Ovary (tissue), 9 donors: Measurements from ENCODE around the gene NPSR1. TPM values are rescaled to one million over a fixed set of nuclear protein-coding genes. Genes with fewer than 3 reads are reported as not detected.

Experiments
- DNase-seq, 5 donors: peaks; one replicate each; pipeline ENCODE4 v3.0.0-alpha.2; 2019 to 2020
- H3K27ac ChIP-seq, 2 donors: fragments of 200-600 bp; one replicate each; pipeline versions ENCODE4 v1.5.1 to v1.8.0; 2019 to 2022
- H3K27me3 ChIP-seq: fragments of 200-600 bp; one replicate; pipeline ENCODE4 v1.8.0; 2022
- H3K36me3 ChIP-seq: fragments of 200-600 bp; sonication (generic); one replicate; pipeline ENCODE4 v1.5.1; 2019
- H3K4me1 ChIP-seq: one replicate; pipeline ENCODE4 v1.8.1; 2013; ENCODE audit warnings: mild to moderate bottlenecking, moderate library complexity; ENCODE audit not compliant: insufficient read depth
- H3K4me3 ChIP-seq: fragments of 200-600 bp; sonication (generic); one replicate; pipeline ENCODE4 v1.5.1; 2017
- H3K9me3 ChIP-seq, 2 donors: fragments of 200-600 bp in 1 of 2; sonication (generic) in 1 of 2; one replicate each; pipeline versions ENCODE4 v1.5.1 to v1.8.1; 2013 to 2019; ENCODE audit warnings: mild to moderate bottlenecking in 1 of 2, moderate library complexity in 1 of 2
- EP300 ChIP-seq: sonication (generic); formaldehyde crosslinking; IDR thresholded peaks from one replicate; pipeline ENCODE4 v1.6.1; 2017; ENCODE audit warnings: antibody characterized with exemption
- POLR2A ChIP-seq: fragments of 450-650 bp; IDR thresholded peaks from one replicate; pipeline ENCODE4 v1.6.1; 2017; ENCODE audit warnings: antibody characterized with exemption, mild to moderate bottlenecking, moderate library complexity
- WGBS, 3 donors: extraction: QIAGEN DNeasy Blood & Tissue Kit in 1 of 3; methylation state at CpG; one replicate each; pipeline versions ENCODE4 v1.1.5 to v1.1.7; 2013 to 2017; 5-methylcytosine and 5-hydroxymethylcytosine counted together
- intact Hi-C, 4 donors: fragments of 100-400 bp; cut with DNase I; formaldehyde crosslinking; loops; one replicate each; pipeline versions ENCODE4 v1.11.0 to v1.15.1; 2022 to 2023
- polyA plus RNA-seq, 2 donors: library from polyadenylated mRNA; stranded (reverse); fragments of 200-250 nt in 1 of 2; fragments of 350-450 nt in 1 of 2; fragmentation: Illumina TruSeq in 1 of 2; extraction: RNeasy Lipid Tissue Mini Kit (QIAGEN cat#74804) in 1 of 2; gene quantifications; one replicate each; pipeline ENCODE4 v1.2.3, GENCODE V29; 2013 to 2014
- total RNA-seq, 7 donors: library from RNA; depleted of rRNA in 2 of 7; stranded (reverse); fragments of >200 nt in 2 of 7; fragmentation: NEBNext Ultra II Directional in 3 of 7; extraction: Animal tissue kit (Norgen Biotek cat#: 25700) in 3 of 7; gene quantifications; one replicate each; pipeline versions ENCODE4 v1.1.0 to v1.2.4, GENCODE V29; 2016 to 2023
- TF ChIP-seq, protein P1 (sequence below), 3 donors: fragments of 450-650 bp in 2 of 3; fragments of 200-600 bp in 1 of 3; IDR thresholded peaks; one replicate each; pipeline versions ENCODE4 v1.5.1 to v1.8.0; 2016 to 2022; ENCODE audit warnings: antibody characterized with exemption in 3 of 3, mild to moderate bottlenecking in 1 of 3
- donor health status: DM: no; HTN: no; CAD: no; lungs with moderate emphysema.
- donor health status: DM: no; HTN: no; CAD: no.
- donor health status: Bipolar disorder and iron deficiency.
- donor health status: DM: yes; HTN: yes; CAD: no.
- donor health status: DM: no; HTN: no; CAD: no.
- donor health status: DM: yes; HTN: yes; CAD: no.

Gene NPSR1
- total and polyA plus RNA-seq, 9 donors: not detected

DNA sequence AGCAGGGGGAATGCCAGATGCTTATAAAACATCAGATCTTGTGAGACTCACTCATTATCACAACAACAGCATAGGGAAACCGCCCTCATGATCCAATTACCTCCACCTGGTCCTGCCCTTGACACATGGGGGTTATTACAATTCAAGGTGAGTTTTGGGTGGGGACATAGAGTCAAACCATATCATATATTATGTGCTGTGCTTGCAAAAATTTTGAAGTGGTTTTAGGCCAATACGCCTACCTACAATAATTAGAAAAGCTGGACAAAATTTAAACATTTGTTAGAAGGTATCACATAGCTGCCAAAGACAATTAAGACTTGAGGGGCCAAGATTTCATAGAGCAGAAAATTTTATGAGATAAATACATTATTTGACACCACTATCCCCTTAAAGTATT, 29.5 kb downstream of the NPSR1 start:
- H3K36me3 ChIP-seq: no peaks in the 10 kb centered on the region
- intact Hi-C loops: no loop called here
- no peak overlapping the region for H3K4me3 ChIP-seq
- no peak for DNase-seq
- no peaks in the 10 kb centered on the region for H3K27me3 ChIP-seq
- WGBS, 3 donors: 81 to 82% (median 81%) methylated on average over 2 of the region's 2 CpGs
- TF ChIP-seq POLR2A (no peak), EP300 (no peak)
- TF ChIP-seq, protein P1, sequence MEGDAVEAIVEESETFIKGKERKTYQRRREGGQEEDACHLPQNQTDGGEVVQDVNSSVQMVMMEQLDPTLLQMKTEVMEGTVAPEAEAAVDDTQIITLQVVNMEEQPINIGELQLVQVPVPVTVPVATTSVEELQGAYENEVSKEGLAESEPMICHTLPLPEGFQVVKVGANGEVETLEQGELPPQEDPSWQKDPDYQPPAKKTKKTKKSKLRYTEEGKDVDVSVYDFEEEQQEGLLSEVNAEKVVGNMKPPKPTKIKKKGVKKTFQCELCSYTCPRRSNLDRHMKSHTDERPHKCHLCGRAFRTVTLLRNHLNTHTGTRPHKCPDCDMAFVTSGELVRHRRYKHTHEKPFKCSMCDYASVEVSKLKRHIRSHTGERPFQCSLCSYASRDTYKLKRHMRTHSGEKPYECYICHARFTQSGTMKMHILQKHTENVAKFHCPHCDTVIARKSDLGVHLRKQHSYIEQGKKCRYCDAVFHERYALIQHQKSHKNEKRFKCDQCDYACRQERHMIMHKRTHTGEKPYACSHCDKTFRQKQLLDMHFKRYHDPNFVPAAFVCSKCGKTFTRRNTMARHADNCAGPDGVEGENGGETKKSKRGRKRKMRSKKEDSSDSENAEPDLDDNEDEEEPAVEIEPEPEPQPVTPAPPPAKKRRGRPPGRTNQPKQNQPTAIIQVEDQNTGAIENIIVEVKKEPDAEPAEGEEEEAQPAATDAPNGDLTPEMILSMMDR (IDR thresholded peaks at IDR 0.05): no peak
- H3K4me1 ChIP-seq: no peaks in the 10 kb centered on the region
- no peaks in the 10 kb centered on the region for H3K9me3 ChIP-seq
- H3K27ac ChIP-seq: no peak overlapping the region

DNA sequence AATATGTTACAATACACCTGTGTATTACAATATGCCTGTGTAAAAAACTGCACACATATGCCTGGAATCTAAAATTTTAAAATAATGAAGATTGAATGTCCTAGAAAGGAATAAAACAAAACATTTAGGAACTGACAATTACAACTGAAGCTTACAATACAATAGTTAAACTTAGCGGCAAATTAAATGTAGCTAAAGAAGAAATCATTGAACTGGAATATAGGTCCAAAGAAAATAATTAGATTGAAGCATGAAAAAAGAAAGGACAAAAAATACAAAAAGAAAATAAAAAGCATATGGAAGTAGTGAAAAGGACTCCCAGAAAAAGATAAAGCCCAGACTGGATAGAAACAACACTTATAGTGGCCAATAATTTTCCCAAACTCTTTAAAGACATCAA, 38.4 kb downstream of the NPSR1 start:
- Histone ChIP-seq H3K27me3 (no peaks in the 10 kb centered on the region), H3K27ac (no peak overlapping the region), H3K9me3 (no peaks in the 10 kb centered on the region), H3K36me3 (no peaks in the 10 kb centered on the region), H3K4me1 (no peaks in the 10 kb centered on the region), H3K4me3 (no peak overlapping the region)
- no peak for DNase-seq
- WGBS, 3 donors: 98 to 100% (median 98%) methylated on average over 1 of the region's 1 CpG
- intact Hi-C loops: no loop called here
- TF ChIP-seq EP300: no peak
- no peak for TF ChIP-seq POLR2A
- TF ChIP-seq, protein P1 (IDR thresholded peaks at IDR 0.05): no peak

- TF ChIP-seq, protein P1 (IDR thresholded peaks at IDR 0.05): no peak
- TF ChIP-seq EP300 (no peak), POLR2A (no peak)
- WGBS, 3 donors: 34 to 43% (median 39%) methylated on average over 2 of the region's 2 CpGs
These were observed 51.8 kb downstream of the NPSR1 start for GRCh38 chr7:34709771-34710170.

GRCh38 chr7:34718867-34719266, 60.8 kb downstream of the NPSR1 start:
- no peaks in the 10 kb centered on the region for H3K27me3 ChIP-seq
- TF ChIP-seq, protein P1 (IDR thresholded peaks at IDR 0.05): no peak
- no peak for TF ChIP-seq POLR2A
- TF ChIP-seq EP300: no peak
- H3K27ac ChIP-seq: no peak overlapping the region
- no peaks in the 10 kb centered on the region for H3K36me3 ChIP-seq
- H3K4me3 ChIP-seq: no peak overlapping the region
- no peaks in the 10 kb centered on the region for H3K4me1 ChIP-seq
- 17 to 36% (median 25%) methylated on average over 1 of the region's 1 CpG for WGBS, 3 donors
- DNase-seq: no peak
- H3K9me3 ChIP-seq: no peaks in the 10 kb centered on the region
- intact Hi-C loops: no loop called here

More at GRCh38 chr7:34709771-34710170, 51.8 kb downstream of the NPSR1 start:
- no peaks in the 10 kb centered on the region for H3K4me1 ChIP-seq
- DNase-seq: no peak
- intact Hi-C loops: no loop called here
- H3K27ac ChIP-seq: no peak overlapping the region
- no peaks in the 10 kb centered on the region for H3K9me3 ChIP-seq
- H3K4me3 ChIP-seq: no peak overlapping the region
- no peaks in the 10 kb centered on the region for H3K27me3 ChIP-seq
- no peaks in the 10 kb centered on the region for H3K36me3 ChIP-seq

GRCh38 chr7:34719636-34720035, 61.6 kb downstream of the NPSR1 start:
- TF ChIP-seq EP300 (no peak), POLR2A (no peak)
- TF ChIP-seq, protein P1 (IDR thresholded peaks at IDR 0.05): no peak
- no peaks in the 10 kb centered on the region for H3K36me3 ChIP-seq
- DNase-seq: no peak
- H3K9me3 ChIP-seq: no peaks in the 10 kb centered on the region
- H3K27me3 ChIP-seq: no peaks in the 10 kb centered on the region
- no peak overlapping the region for H3K27ac ChIP-seq
- H3K4me3 ChIP-seq: no peak overlapping the region
- intact Hi-C loops: no loop called here
- H3K4me1 ChIP-seq: no peaks in the 10 kb centered on the region
- WGBS, 3 donors: 81 to 88% (median 86%) methylated on average over 3 of the region's 3 CpGs
